Measurements from ENCODE around the gene SEPTIN8.

SEPTIN8 gene

DNA sequence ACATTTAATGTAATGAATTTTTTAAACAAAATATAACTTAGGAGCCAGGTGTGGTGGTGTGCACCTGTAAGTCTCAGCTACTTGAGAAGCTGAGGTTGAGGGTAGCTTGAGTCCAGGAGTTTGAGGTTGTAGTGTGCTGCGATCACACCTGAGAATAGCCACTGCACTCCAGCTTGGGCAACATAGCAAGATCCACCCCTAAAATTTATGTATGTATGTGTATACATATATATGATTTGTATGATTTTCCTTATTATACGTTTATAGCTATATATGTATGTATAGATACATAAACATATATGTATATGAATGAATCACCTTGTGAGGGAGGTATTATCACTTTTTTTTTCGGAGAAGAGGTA is 30.5 kb downstream of the SEPTIN8 start:
- no peak for DNase-seq

DNA sequence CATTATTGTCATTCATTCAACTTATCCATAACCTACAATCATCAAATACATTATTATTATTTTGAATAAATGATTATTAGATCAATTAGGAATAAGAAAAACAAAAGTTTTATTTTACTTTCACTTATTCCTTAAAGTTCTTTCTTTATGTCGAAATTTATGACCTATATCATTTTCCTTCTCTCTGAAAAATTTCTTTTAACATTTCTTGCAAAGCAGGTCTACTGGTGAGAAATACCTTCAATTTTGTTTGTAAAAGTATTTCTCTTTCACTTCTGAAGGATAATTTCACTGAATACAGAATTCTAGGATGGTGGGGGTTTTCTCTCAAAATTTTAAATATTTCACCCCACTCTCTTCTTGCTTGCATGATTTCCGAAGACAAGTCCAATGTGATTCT is 32.4 kb downstream of the SEPTIN8 start:
- no peak for DNase-seq

- DNase-seq: no peak
Measured at GRCh38 chr5:132742626-132743025, 34.4 kb downstream of the SEPTIN8 start.

- DNase-seq: no peak
Measured at GRCh38 chr5:132742158-132742557, 34.9 kb downstream of the SEPTIN8 start.

- DNase-seq: no peak
Measured at GRCh38 chr5:132739232-132739631, 37.8 kb downstream of the SEPTIN8 start.

GRCh38 chr5:132737982-132738681 is 38.9 kb downstream of the SEPTIN8 start:
- no peak for DNase-seq

DNA sequence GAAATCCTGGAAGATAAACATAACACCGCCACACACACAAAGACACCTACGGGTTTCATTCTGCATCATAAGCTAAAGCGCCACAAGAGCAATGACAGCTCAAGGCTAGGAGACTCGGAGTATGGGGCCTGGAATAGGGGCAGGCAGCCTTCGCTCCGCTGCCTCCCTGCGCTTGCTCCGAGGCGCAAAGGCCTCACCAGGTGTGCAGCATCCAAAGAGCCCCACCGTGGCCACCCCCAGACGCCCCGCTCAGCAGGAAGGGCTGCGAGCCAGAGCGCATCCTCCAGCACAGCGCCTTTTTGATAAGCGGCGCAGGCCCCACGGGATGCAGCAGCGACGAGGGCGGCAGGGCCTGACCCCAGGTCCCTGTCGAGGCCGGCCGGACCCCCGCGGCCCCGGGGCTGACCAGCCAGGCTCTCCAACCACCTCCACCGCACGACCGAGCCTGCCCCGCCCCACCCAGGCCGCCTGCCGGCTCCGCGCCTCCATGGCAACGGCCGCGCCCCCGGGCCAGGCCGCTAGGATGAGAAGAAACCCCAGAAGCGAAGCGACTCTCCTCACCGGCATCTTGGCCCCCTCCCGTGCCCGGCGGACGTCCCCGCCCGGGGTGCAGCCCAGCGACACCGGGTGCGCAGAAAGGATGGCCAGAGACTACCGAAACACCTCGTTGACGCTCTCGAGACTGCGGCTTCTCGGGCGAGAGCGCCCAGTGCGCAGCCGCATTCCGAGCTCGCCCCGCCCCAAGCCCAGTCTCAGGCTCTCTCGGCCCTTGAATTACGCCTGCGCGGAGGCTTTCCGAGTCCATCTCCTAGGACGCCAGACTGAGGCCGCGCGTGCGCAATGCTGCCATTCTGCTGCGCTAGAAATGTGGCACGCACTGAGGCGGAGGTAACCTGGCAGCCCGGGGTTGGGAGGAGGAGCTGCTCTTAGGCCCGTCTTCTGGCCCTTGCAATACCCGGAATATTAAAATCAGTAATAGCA is 39.9 kb downstream of the SEPTIN8 start, which contains the start of gene KIF3A:
KIF3A (minus strand) TSS at position 694 of the 981 bp plus-strand sequence; CDS start at position 567, 127 bp downstream.
- DNase-seq: peak; percentile 93

GRCh38 chr5:132734687-132735086 is 42.4 kb downstream of the SEPTIN8 start:
- DNase-seq: no peak

DNA sequence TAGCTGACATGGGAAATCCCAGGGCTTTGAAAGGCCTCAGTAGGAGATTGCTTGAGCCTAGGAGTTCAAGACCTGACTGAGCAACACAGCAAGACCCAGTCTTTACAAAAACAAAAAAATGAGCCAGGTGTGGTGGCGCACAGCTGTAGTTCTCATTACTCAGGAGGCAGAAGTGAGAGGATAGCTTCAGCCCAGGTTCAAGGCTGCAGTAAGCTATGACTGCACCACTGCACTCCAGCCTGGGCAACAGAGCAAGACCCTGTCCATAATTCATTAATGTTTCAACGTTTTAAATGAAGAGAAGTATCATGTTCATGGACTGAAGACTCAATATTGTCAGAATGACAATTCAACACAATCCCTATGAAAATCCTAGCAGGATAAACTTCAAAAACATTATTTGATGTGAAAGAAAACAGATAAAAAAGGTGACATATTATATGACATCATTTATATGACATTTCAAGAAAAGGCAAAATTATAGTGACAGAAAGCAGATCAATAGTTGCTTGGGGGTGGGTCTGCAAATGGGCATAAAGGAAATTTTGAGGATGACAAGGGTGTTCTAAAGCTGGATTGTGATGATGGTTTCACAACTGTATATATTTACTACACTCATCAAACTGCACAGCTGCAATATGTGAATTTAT is 43.4 kb downstream of the SEPTIN8 start:
- no peak for DNase-seq

- DNase-seq: no peak
Measured at GRCh38 chr5:132729896-132730295, 47.1 kb downstream of the SEPTIN8 start.

DNA sequence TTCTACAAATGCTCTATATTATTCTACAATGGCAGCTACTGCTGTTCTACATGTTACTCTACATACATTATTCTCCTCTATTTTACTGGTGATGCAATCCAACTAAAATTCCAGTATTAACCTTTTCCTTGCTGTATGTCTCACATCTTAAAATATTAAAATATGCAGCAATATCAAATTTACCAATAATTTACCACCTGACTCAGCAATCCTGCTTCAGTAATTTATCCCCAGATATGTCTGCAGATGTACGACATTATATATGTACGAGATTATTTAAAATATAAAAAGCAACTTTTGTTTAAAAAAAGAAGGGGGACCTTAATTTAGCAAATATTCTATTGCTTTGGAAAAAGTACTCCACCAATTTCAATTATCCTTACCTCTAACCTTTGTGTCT is 51.3 kb downstream of the SEPTIN8 start:
- DNase-seq: no peak

GRCh38 chr5:132718544-132719312 is 58.3 kb downstream of the SEPTIN8 start:
- DNase-seq: no peak

DNA sequence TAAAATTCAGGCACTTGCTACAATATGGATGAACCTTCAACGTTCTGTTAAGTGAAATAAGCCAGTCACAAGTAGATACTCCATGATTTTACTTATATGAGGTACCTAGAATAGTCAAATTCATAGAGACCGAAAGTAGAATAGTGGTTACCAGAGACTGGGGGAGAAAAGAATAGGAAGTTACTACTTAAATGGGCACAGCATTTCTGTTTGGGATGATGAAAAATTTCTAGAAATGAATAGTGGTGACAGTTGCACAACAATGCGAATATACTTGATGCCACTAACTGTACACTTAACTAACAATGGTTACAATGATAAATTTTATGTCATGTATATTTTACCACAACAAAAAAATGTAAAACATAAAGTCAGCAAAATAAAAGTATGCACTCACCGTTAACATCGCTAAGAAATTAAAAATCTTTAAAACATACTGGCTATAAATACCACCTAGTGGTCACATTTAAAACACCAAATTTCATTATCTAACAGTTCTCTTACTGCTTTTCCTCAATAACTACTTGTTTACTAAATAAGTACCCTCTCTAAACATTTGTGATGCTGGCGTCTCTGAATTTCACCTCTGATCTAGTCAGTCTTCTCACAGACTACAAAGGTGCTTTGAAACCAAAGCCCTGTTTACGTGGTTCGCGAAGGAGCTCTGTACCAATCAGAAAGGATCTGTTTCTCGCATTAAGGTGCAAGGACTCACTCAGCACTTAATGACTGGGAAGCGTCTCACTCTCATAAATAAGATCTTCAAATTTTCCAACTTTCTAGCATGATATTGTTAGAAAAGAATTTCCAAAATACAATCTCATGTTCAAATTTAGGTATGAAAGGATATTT is 62.4 kb downstream of the SEPTIN8 start:
- no peak for DNase-seq

DNA sequence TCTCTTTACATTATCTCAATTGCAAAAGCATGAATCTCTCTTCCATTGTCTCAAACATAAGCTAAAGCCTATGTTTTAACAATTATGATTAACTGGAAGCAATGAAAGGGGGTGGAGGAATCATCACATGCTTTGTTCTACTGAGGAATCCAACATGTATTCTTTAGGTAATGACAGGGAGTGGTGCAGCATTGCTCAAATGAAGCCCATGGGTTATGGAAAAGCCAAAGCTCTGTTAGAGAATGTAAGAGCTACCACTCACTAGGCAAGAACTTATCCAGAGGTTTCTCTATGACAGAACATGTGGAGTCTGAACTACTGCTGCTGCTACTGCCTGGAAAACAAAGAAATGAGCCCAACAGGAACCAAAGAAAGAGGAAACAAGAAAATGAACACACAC is 68.4 kb downstream of the SEPTIN8 start:
- DNase-seq: no peak

DNA sequence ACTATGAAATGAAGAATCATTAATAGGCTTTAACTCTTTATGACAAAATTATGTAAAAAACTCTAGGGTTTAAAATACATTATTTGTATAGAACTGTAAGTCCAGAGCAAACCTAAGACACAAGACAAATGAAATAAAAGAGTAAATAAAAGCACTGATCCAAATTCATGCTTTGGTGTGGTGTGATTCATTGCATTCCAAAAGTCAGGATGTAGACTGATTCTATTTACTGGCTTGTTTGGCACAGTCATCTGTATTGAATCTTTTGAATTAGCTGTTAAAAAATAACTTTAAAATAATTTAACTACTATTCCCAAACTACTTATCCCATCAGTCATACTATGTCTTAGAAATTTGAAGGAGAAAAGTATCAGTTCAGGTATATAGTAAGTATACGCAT is 72.2 kb downstream of the SEPTIN8 start:
- no peak for DNase-seq
